HUDEP-2 (cell line): ENCODE results near the gene GNS.
"Not testable (repeated sequence)": the region's sequence is repeated elsewhere in the genome, so short reads cannot be mapped to it uniquely, and the experiment has no call there.

Experiments used
- DNase-seq, 76 experiments: peaks; one replicate each; lab custom pipeline; 2025; ENCODE audit not compliant: unreplicated experiment in 76 of 76; lab: John Stamatoyannopoulos, UW

Gene GNS

GRCh38 chr12:64780531-64781279 lies 21.5 kb upstream of the GNS start:
- peak in 33 of 76 experiments; percentile 3 to 63 (median 28) for DNase-seq

GRCh38 chr12:64780132-64780530 lies 20.9 kb upstream of the GNS start:
- peak in 8 of 76 experiments; percentile 8 to 63 (median 44) for DNase-seq

- DNase-seq, result no peak
Measured at GRCh38 chr12:64779354-64779974, 20.3 kb upstream of the GNS start.

DNA sequence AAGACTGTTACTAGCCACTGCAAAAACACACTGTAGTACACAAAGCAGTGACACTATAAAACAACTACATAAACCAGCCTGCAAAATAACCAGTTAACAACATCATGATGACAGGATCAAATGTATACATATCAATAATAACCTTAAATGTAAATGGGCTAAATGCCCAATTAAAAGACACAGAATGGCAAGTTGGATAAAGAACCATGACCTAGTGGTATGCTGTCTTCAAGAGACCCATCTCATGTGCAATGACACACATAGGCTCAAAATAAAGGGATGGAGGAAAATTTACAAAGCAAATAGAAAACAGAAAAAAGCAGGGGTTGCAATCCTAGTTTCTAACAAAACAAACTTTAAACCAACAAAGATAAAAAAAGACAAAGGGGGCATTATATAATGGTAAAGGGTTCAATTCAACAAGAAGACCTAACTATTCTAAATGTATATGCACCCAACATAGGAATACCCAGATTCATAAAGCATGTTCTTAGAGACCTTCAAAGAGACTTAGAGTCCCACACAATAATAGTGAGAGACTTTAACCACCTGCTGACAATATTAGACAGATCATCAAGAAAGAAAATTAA lies 16.0 kb upstream of the GNS start:
- not testable (repeated sequence) for DNase-seq

- DNase-seq, result no peak
Measured at GRCh38 chr12:64773386-64773785, 14.2 kb upstream of the GNS start.

- no peak for DNase-seq
Measured at GRCh38 chr12:64767495-64767894, 8.3 kb upstream of the GNS start.

GRCh38 chr12:64760808-64761573 lies 1.8 kb upstream of the GNS start:
- no peak for DNase-seq

DNA sequence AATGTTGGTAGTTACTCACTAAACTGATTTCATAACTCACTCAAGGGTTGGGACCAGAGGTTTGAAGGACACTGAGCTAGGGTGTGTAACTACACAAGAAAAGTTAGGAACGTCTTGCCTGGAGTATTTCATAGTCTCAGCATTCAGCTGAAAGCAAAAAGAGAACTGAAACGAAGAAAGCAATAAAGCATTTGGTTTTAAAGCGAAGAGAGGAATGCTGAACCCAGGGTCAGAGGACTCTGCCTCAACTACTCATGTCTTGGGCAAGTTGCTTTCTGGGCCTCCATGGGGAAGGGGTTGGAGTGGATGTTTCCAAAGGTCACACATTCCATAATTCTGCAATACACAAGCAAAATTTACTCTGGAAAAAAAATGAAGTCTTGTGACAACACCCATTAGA lies 1.4 kb downstream of the GNS start:
- no peak for DNase-seq

- DNase-seq, result no peak
Measured at GRCh38 chr12:64756376-64756775, 2.8 kb downstream of the GNS start.

- no peak for DNase-seq
Measured at GRCh38 chr12:64753427-64753826, 5.8 kb downstream of the GNS start.

DNA sequence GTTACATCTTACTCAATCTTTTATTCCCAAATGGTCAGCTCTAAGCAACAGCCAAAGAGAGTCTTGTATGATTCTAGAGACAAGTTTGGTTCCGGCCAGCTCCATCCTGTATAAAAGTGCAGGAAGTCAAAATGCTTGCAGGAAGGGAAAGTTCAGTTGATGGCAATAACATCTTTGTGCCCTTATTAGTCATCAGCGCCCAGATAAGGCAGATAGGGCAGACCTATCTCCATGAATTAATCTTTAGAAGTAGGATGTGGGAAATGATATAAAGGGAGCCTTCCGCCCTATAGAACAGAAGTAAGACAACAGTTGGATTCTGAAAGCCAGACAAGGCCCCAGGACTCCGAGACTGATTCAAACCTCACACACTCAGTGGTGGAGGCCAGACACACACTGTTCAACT lies 6.4 kb downstream of the GNS start:
- no peak for DNase-seq

GRCh38 chr12:64752032-64752431 lies 7.2 kb downstream of the GNS start:
- no peak for DNase-seq

DNA sequence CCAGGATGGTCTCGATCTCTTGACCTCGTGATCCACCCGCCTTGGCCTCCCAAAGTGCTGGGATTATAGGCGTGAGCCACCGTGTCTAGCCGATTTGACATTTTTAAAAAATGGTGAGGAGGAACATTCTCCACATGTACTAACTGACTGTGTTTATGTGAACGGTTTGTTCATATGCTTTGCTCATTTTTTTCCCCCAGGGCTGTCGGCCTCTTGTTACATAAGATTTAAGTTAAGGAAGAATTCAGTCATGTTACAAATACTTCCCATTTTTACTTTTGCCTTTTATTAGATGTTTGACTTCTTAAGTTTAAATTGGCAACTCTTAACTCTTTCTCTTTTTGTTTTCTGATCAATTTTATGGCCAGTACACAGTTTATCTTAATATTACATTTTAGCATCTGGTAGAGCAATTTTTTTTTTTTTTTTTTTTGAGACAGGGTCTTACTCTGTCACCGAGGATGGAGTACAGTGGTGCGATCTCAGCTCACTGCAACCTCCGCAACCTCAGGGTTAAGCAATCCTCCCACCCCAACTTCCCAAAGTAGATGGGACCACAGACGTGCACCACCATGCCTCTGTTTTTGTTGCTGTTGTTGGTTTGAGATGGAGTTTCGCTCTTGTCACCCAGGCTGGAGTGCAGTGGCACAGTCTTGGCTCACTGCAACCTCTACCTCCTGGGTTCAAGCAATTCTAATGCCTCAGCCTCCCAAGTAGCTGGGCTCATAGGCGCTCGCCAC lies 9.6 kb downstream of the GNS start:
- DNase-seq, result no peak

DNA sequence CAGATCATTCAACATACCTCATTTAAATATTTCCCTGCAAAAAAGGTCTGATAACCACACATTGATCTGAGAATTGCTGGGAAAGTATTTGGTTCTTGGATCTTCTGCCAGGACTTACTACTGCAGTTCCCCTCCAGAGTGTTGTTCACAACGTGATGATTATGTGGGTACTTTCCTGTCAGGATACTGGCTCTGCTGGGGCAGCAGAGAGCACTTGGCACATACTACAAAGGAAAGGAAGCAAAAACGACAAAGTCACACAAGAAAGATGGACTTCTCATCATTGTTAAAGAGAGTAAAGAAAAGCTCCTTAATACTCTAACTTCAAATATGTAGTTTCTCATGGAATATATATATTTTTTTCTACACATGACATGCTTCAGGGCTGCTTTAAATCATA lies 11.5 kb downstream of the GNS start:
- no peak for DNase-seq

DNA sequence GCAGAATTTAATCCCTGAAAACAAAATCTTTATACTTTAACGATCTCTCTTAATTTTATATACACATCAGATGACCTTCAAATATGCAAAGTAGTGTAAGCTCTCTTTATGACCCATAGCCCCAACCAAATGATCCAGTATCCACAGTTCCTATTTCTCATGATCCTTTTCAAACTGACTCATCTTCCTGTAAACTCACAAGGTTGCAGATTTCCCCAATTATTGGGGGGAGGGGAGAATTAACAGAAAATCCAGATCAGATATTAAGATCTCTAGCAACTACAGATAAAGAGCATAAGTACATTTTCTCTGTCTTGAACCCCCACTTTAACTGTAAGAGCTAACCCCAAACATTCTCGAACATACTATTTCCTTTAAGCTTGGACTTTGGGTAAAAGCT lies 12.5 kb downstream of the GNS start:
- no peak for DNase-seq

- DNase-seq, result no peak
Measured at GRCh38 chr12:64745980-64746379, 13.2 kb downstream of the GNS start.

DNA sequence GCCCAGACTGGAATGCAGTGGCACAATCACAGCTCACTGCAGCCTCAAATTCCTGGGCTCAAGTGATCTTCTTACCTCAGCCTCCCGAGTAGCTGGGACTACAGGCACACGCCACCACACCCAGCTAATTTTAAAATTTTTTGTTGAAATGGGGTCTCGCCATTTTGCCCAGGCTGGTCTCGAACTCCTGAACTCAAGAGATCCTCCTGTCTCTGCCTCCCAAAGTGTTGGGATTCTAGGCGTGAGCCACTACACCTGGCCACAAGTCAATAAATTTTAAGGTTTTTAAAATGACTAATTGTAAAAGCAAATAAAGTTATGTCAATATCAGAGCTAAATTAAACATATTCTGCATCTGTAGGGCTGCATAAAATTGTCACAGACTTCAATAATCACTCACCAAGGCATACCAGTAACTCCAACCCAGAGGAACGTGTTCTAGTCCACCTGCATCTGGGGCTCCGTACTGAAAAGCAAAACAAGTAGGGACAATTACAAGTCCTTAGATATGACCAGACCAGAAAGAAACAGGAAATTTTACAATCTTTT lies 13.9 kb downstream of the GNS start:
- no peak for DNase-seq

GRCh38 chr12:64744422-64745258 lies 14.6 kb downstream of the GNS start:
- no peak for DNase-seq

- no peak for DNase-seq
Measured at GRCh38 chr12:64743206-64743605, 16.0 kb downstream of the GNS start.
